GM21360 (cell line): Measurements from ENCODE around the gene BCL3.
A peak's percentile ranks its signal among the peaks of the same experiment; 100 is the strongest.
"Not testable (repeated sequence)": the region's sequence is repeated elsewhere in the genome, so short reads cannot be mapped to it uniquely, and the experiment has no call there.

Source experiments
- ATAC-seq: cut with Tn5 transposase; IDR thresholded peaks from one replicate; pipeline ENCODE4 v1.9.1; 2021; ENCODE audit warnings: mild to moderate bottlenecking, moderate library complexity; ENCODE audit not compliant: unreplicated experiment

The BCL3 gene

DNA sequence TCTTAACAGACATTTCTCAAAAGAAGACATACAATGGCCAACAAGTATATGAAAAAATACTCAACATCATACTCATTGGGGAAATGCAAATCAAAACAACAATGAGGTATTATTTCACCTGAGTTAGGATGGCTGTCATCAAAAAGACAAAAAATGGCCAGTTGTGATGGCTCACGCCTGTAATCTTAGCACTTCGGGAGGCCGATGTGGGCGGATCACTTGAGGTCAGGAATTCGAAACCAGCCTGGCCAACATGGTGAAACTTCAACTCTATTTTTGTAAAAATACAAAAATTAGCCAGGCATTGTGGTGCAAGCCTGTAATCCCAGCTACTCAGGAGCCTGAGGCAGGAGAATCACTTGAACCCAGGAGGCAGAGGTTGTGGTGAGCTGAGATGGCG lies 27.6 kb upstream of the BCL3 start:
- no peak for ATAC-seq

DNA sequence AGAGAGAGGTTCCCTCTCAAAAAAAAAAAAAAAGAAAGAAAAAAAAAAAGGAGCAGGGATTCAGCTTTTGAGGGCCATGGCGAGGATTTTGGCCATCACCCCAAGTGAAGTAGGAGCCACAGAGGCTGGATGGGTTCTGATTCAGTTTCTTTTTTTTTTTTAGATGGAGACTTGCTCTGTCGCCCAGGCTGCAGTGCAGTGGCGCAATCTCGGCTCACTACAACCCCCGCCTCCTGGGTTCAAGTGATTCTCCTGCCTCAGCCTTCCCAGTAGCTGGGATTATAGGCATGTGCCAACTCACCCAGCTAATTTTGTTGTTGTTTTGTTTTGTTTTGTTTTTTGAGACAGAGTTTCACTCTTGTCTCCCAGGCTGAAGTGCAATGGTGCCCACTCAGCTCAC lies 27.1 kb upstream of the BCL3 start:
- not testable (repeated sequence) for ATAC-seq

DNA sequence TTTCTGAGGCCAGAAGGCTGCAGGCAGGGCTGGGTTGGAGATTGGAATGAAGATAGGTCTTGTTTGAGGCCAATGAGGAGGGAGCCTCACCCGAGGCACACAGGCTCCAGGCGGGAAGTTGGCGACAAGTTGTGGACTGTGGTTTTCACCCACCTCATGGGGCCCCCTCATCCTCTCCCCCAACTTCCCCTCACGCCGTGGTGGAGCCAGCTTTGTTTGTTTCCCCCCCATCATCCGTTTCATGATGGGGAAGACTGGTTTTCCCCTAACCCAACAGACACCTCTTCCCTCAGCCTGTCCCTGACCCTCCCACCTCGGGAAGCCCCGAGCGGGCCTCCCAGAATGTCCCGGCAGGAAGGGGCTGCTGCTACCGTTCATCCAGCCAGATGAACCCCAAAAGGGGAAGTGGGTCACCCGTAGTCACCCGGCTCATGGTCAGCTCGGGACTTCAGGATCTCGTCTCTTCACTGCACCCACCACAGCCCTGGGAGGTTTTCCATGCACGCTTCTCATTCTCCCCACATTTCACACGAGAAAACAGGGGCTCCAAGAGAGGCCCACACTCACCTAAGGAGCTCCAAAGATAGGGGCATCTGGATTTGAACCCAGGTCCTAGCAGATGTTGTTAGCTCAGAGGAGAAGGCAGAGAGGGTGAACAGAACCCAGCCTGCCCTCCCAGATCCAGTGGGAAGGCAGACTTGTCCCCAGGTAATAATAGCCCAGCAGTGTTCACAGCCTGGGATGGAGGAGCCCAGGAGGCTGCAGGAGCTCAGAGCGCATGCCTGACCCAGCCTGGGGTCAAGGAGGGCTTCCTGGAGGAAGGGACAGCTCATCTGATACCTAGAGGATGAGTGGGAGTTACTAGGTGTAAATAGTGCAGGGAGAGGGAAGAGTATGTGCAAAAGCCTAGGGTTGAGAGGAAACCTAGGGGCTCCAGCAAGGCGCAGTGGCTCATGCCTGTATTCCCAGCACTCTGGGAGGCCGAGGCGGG lies 26.1 kb upstream of the BCL3 start:
- no peak for ATAC-seq

DNA sequence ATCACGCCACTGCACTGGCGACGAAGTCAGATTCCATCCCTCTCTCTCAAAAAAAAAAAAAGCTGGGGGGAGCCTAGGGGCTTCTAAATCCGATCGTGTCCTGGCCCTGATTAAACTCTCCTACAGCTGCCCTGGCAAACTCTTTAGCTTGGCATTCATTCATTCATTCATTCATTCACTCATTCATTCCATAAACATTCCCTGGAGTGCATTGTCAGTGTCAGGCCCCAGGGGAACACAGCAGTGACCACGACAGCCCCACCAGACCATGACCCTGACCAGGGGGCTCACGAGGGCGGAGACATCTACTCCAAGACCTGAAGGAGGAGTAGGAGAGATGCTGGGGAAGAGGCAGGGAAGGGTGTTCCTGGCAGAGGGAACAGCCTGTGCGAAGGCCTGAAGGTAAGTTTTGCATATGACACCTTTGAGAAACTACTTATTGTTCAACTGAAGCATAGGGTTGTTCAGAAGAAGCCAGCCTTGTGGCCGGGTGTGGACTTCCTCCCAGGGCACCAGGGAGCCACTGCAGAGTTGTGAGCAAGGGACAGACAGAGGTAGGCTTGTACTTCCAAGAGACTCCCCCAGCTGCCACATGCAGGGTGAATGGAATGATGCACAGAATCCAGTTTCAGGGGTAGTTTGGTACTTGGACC lies 25.1 kb upstream of the BCL3 start:
- ATAC-seq, result peak; percentile 9

DNA sequence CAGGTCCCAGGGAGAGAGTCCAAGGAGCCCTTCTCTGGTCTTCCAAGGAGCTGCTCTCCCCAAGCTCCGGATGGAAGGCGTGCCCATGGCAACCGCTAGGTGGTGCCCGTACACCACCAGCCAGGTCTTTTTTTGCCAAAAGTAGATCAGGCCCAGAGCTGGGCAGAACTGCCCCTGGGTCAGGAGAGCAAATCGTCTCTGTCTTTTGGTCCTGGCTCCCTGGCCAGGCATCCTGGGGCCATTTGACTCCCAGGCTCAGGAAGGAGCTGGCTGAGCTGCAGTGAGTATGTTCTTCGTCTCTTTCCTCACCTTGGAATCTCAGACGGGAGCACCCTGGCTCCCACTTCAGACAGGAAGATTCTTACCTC lies 24.6 kb upstream of the BCL3 start:
- peak; percentile 49 for ATAC-seq

DNA sequence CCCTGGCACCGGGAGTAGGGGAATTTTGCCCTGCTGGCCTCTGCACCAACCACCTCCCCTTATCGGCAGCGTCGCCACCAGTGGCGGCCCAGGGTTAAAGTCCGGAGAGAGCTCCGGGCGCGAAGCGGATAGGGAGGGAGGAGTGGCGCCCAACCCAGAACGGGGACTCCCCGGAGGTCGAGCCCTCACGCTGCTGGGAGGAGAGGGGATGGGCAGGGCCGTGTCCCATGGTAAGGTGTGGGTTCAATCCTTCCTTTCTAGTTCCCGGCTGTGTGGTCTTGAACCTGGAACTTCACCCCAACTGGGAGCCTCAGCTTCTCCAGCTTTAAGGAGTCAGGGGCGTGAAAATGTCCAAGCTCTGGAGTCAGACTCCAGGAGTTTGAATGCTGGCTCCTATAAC lies 23.3 kb upstream of the BCL3 start:
- no peak for ATAC-seq

DNA sequence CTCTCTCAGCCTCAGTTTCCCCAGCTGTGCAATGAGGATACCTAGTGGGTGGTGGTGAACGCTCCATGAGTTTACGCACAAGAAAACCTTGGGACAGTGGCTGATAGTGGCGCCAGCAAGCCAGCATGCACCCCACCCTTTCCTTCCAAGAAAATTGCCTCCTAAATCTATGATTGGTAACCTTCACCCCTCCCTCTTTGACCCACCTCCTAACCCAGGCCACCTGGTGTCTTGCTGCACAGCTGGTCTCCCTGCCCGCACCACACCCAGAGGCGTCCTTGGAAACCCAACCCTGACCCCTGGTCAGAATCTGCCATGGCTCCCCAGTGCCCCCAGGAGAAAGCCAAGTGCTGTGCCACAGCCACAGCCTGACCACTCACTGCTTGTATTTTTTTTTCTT lies 22.8 kb upstream of the BCL3 start:
- ATAC-seq, result no peak

DNA sequence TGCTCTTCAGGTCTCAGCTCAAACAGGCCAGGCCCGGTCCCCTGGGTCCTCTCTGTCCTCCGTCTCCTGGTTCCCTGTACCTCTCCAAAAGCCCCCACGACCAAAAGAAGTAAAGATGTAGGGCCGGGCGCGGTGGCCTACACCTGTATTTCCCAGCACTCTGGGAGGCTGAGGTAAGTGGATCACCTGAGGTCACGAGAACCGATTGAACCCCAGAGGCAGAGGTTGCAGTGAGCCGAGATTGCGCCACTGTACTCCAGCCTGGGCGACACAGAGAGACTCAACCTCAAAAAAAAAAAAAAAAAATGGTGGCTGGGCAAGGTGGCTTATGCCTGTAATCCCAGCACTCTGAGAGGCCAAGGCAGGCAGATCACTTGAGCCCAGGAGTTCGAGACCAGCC lies 22.0 kb upstream of the BCL3 start:
- no peak for ATAC-seq

DNA sequence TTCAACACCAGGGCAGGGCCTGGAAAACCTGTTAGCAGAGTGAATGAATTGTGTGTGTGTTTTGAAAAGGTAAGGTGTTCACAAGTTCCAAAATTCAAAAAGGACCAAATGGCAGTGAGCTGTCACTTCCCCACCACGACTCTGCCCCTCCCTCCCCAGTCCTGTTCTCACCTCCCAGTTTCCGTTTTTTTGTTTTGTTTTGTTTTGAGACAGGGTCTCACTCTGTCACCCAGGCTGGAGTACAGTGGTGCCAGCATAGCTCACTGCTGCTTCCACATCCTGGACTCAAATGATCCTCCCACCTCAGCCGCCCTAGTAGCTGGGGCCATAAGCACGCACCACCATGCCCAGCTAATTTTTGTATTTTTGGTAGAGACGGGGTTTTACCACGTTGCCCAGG lies 20.3 kb upstream of the BCL3 start:
- ATAC-seq, result no peak

DNA sequence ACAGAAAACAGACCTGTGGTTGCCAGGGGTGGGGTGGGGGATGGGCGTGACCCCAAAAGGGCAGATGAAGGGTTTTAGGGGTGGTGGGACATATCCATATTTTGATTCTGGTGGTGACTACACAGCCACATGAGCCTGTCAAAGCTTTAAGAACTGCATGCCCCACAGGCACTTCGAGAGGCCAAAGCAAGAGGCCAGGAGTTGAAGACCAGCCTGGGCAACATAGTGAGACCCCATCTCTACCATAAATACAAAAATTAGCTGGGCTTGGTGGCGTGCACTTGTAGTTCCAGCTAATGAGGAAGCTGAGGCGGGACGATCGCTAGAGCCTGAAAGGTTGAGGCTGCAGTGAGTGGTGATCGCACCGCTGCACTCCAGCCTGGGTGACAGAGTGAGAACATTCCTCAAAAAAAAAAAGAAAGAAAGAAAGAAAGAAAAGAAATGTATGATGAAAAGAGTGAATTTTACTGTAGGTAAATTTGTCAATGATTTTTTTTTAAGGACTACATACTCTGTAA lies 18.9 kb upstream of the BCL3 start:
- no peak for ATAC-seq

DNA sequence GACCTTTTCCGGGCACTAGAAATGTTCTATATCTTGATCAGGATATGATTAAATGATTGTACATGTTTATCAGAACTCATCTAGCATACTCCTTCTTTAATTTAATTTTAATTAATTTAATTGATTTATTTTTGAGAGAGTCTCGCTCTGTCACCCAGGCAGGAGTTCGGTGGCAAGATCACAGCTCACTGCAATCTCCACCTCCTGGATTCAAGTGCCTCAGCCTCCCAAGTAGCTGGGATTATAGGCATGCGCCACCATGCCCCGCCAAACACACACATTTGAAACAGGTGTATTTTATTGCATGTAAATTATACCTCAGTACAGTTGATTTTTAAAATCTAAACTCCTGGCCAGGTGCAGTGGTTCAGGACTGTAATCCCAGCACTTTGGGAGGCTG lies 17.4 kb upstream of the BCL3 start:
- no peak for ATAC-seq

DNA sequence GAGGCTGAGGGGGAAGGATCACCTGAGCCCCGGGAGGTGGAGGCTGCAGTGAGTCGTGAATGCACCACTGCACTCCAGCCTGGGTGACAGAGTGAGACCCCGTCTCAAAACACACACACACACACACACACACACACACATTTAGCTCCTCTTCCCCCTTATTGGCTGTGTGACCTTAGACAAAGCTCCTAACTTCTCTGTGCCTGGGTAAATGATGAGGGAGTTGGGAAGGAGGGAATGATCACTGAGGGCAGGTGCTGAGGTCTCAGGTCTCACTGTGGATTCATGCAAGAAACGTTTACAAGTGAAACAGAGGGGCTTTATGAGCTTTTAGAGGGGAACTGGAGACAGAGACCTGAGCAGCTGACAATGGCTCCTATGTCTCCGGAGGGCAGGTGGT lies 16.9 kb upstream of the BCL3 start:
- ATAC-seq, result no peak

DNA sequence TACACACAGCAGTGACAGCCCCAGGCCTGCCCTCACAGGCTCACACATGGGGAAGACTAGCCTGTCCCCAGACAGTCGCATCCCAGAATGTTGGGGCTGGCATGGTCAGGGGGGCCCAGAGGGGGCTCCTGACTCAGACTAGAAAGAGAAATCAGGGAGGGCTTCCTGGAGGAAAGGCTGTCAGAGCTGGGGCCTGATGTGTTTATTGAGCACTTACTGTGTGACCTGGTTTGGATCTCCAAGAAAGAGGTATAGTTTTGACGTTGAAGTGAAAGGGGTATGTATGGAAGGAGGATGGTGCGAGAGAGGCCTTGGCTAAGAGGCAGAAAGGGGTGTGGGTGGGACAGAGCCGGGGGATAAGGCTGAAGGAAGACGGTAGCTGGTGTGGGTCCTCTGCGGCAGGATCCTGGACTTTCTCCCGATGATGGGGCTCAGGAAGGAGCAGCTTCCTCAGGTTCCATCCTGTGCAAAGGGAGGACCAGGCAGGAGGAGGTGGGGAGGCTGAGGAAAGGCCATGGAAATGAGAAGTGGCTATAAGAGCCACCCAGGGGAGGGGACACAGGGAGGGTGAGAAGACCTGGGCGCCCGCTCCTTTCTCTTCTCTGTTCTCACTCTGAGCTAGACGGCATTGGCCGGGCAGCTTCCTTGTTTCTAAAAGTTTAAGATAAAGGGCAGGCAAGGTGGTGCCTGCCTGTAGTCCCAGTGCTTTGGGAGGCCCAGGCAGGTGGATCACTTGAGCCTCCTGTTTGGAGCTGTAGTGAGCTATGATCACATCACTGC lies 16.1 kb upstream of the BCL3 start:
- ATAC-seq, result no peak

DNA sequence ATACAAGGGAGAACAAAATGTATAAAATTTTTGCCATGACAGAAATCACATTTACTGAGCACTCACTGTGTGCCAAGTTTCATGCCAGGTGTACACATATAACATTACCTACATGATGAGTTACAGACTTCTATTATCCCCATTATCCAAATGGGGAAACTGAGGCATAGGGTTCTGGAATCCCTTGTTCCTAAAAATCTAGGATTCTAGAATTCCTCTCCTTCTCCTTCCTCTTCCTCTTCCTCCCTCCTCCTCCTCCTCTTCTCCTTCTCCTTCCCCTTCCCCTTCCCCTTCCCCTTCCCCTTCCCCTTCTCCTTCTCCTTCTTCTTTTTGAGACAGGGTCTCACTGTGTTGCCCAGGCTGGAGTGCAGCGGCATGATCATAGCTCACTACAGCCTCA lies 14.2 kb upstream of the BCL3 start:
- ATAC-seq, result no peak

DNA sequence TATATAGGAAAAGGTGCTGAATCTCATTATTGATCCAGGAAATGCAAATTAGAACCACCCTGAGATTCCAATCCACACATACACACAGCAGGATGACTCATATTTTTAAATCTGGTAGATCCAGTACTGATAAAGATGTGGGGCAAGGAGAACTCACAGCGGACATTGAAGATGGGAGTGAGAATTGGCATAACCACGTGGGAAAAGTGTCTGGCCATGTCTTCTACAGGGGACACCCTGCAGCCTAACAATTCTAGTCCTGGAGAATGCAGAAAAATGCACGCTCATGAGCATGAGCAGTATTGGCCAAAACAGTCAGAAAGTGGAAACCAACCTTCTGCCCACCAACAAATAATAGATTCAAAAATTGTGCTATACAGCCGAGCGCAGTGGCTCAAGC lies 13.5 kb upstream of the BCL3 start:
- ATAC-seq, result no peak

DNA sequence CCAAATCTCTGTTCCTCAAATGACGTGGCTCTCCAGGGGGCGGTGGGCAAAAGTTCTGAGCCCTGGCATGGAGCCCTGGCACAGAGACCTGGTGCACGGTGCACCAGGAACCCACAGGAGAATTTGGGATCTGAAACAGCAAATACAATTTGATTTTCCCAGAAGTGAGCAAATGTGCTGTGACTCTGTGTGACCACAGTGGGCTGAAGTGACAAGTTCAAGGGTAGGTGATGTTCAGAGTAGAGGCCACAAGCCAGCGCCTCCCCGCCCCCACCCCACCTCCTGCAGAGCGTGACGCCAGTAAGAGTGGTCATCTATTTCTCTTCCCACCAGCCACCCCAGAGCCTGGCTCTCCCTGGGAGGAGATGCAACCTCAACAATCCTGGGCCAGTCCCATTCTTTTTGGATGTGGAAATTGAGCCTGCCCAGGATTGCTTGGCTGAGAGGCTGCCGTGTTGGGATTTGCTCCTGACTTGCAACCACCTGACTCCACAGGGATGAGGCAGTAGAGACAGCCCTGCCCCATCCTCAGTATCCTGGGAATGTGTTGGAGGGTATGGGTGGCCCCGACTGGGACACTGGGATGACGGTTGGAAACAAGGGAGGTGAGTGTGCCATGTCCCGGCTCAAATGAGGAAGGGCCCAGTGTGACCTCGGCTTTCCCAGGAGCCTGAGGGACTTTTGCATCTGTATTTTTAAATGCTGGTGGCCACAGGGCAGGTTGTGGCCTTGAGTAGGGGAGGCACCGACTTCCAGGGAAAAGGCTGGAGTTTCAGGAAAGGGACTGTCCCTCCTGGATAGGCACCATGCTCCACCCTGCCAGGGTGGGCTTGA lies 11.1 kb upstream of the BCL3 start:
- no peak for ATAC-seq

DNA sequence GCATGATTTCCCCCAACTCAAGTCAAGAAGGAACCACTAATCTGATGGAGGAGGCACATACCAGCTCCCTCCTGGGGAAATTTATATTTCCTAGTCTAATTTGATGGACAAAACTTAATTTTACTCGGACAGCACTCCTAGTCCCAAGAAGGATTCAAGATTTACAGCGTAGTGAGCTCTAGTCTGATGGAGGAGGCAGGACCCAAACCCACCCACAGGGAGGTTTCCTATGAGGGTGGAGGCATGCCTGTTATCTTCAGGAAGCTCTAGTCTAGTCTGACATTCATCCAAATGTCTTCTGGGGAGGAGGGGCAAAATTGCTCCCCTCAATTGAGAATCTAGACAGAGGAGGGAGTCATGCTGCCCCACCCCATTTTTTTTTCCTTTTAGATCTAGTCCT lies 10.4 kb upstream of the BCL3 start:
- ATAC-seq, result no peak

DNA sequence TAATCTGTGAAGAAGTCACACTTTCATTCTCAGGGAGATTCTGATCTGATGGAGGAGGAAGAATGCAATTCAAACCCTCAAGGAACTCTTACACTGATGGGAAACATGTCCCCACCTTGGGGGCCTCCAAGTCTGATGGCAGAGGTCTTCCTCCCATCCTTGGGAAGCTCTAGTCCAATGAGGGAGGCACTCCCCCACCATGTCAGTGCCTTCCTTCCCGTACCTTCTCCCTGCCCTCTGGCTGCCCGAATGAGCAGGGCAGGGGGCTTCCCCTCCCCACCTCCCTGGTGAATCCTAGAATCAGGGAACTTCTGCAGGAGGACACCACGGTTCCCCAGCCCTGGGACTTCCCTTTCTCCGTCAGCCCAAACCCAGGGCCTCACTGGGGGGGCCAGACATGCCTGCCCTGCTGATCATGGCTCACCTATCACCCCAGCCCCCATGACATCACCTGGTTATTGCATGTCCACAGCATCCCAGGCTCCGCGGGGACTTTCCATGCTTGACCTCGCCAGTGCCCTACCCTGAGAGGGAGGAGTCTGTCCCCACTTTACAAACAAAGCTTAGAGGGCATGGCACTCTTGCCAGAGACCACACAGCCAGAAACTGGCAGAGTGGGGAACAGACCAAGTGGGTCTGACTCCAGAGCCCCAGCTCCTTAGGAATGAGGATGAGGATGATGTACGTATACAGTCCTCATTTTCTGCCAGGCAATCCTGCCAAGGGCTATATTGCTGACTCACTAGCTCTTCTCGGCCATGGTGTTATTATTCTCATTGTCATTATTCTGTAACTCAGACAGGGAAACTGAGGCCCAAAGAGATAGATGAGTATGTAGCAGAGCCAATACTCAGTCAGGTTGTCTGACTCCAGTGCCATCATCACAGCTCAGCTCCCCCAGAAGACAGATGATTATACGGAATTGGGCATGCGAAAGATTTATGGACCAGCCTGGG lies 9.6 kb upstream of the BCL3 start:
- ATAC-seq, result no peak

DNA sequence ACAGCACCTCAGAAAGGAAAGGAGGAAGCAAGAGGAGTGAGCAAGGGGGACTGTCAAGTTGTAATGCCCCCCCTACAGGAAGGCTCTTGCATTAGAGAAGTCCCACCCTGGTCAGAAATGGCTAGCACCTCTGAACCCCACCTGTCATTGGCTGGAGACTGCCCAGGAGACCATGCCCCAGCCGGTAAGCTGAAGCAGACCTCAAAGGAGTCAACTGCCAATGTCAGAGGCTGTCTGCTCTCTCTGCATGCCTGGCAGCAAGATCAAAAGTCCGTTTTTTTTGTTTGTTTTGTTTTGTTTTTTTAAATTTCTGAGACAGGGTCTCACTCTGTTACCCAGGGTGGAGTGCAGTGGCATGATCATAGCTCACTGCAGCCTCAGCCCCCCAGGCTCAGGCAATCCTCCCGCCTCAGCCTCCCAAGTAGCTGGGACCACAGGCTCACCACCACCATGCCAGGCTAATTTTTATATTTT lies 8.1 kb upstream of the BCL3 start:
- no peak for ATAC-seq
